ENCODE measurements around the gene SRBD1. TPM values are rescaled to one million over a fixed set of nuclear protein-coding genes. Genes with fewer than 3 reads are reported as not detected.

Gene SRBD1
- total RNA-seq, 1 experiment from 2014 or later: 14.4 TPM

DNA sequence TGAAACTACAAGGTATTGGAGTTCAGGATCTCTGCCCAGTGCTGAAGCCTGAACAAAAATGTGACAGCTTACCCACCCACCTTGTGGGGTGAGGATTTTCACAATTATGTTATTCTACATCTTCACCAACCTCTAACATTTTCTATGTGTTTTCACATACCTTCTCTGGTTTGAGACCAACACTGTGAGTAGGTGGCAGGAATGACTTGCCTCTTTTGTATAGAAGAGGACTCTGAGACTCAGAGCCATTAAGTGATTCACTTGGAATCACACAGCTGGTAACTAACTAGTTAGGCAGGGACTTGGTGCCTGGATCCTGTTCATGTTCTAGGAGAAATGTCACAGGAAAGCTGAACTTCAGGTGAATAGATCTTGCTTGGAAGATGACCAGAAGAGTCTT lies 14.8 kb upstream of the SRBD1 start:
- H3K27me3 Mint-ChIP-seq (ENCODE audit: unreplicated experiment): peaks cover 18% of the 10 kb centered on the region
- no peaks in the 10 kb centered on the region for H3K9me3 Mint-ChIP-seq (ENCODE audit: low read depth, unreplicated experiment)
- no TSS peak for BruUV-seq (replicated peaks)
- H3K4me3 Mint-ChIP-seq (ENCODE audit: low read depth, unreplicated experiment): no peak overlapping the region
- TF ChIP-seq, protein P1, sequence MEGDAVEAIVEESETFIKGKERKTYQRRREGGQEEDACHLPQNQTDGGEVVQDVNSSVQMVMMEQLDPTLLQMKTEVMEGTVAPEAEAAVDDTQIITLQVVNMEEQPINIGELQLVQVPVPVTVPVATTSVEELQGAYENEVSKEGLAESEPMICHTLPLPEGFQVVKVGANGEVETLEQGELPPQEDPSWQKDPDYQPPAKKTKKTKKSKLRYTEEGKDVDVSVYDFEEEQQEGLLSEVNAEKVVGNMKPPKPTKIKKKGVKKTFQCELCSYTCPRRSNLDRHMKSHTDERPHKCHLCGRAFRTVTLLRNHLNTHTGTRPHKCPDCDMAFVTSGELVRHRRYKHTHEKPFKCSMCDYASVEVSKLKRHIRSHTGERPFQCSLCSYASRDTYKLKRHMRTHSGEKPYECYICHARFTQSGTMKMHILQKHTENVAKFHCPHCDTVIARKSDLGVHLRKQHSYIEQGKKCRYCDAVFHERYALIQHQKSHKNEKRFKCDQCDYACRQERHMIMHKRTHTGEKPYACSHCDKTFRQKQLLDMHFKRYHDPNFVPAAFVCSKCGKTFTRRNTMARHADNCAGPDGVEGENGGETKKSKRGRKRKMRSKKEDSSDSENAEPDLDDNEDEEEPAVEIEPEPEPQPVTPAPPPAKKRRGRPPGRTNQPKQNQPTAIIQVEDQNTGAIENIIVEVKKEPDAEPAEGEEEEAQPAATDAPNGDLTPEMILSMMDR (IDR thresholded peaks at IDR 0.05; ENCODE audit: unreplicated experiment): no peak
- H3K4me1 Mint-ChIP-seq (ENCODE audit: low read depth, unreplicated experiment): no peaks in the 10 kb centered on the region
- CTCF ChIA-PET: no interaction called here
- intact Hi-C loops (cut with micrococcal nuclease; ENCODE audit: unreplicated experiment): no loop called here
- H3K36me3 Mint-ChIP-seq (ENCODE audit: insufficient read depth, unreplicated experiment): no peaks in the 10 kb centered on the region
- H3K27ac Mint-ChIP-seq (ENCODE audit: unreplicated experiment): no peak overlapping the region
- DNase-seq: no peak

DNA sequence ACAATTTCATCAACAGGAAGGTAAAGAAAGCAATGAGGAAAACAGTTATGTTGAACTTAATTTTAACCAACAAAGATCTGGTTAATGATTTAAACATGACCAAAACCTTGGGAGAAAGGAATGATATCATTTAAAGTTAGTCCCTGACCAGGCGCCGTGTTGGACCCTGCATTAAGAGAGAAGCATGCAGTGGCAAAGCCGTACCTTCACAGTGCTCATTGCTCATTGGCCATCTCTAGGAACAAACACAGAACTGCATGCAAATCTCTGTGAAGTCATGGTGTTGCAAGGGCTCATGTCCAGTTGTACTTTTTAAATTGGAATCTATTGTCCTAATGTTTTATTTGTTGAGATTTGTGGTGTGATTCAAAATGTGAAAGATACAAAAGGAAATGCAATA lies 12.0 kb upstream of the SRBD1 start:
- intact Hi-C loops (cut with micrococcal nuclease; ENCODE audit: unreplicated experiment): no loop called here
- no TSS peak for BruUV-seq (replicated peaks)
- Mint-ChIP-seq H3K36me3 (ENCODE audit: insufficient read depth, unreplicated experiment) (no peaks in the 10 kb centered on the region), H3K4me1 (ENCODE audit: low read depth, unreplicated experiment) (no peaks in the 10 kb centered on the region), H3K27ac (ENCODE audit: unreplicated experiment) (no peak overlapping the region), H3K4me3 (ENCODE audit: low read depth, unreplicated experiment) (no peak overlapping the region), H3K9me3 (ENCODE audit: low read depth, unreplicated experiment) (no peaks in the 10 kb centered on the region), H3K27me3 (ENCODE audit: unreplicated experiment) (peaks cover 18% of the 10 kb centered on the region)
- CTCF ChIA-PET: no interaction called here
- TF ChIP-seq, protein P1 (IDR thresholded peaks at IDR 0.05; ENCODE audit: unreplicated experiment): no peak
- DNase-seq: no peak

GRCh38 chr2:45622336-45623075 lies 11.4 kb upstream of the SRBD1 start:
- Mint-ChIP-seq H3K36me3 (ENCODE audit: insufficient read depth, unreplicated experiment) (no peaks in the 10 kb centered on the region), H3K4me1 (ENCODE audit: low read depth, unreplicated experiment) (no peaks in the 10 kb centered on the region), H3K4me3 (ENCODE audit: low read depth, unreplicated experiment) (no peak overlapping the region), H3K27me3 (ENCODE audit: unreplicated experiment) (peaks cover 18% of the 10 kb centered on the region), H3K27ac (ENCODE audit: unreplicated experiment) (no peak overlapping the region), H3K9me3 (ENCODE audit: low read depth, unreplicated experiment) (no peaks in the 10 kb centered on the region)
- CTCF ChIA-PET: no interaction called here
- no TSS peak for BruUV-seq (replicated peaks)
- TF ChIP-seq, protein P1 (IDR thresholded peaks at IDR 0.05; ENCODE audit: unreplicated experiment): no peak
- DNase-seq: no peak
- intact Hi-C loops (cut with micrococcal nuclease; ENCODE audit: unreplicated experiment): no loop called here

DNA sequence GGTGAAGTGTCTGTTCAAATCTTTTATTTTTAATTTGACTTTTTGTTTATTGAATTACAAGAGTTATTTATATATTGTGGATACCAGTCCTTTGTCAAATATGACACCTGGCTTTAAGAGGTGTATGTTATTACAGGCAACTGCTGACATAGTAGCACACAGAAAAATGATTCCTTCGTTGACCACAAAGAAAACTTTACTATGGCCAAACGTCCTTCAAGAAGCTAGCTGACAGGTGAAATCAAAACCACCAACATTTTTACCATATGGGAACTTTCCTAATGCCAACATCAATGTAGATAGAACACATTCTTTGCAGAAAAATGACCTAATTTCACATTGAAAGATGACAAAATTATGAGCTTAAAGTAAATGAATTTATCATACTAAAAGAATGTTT lies 6.4 kb upstream of the SRBD1 start:
- no peak overlapping the region for H3K4me3 Mint-ChIP-seq (ENCODE audit: low read depth, unreplicated experiment)
- no peaks in the 10 kb centered on the region for H3K27me3 Mint-ChIP-seq (ENCODE audit: unreplicated experiment)
- intact Hi-C loops (cut with micrococcal nuclease; ENCODE audit: unreplicated experiment): no loop called here
- H3K36me3 Mint-ChIP-seq (ENCODE audit: insufficient read depth, unreplicated experiment): no peaks in the 10 kb centered on the region
- H3K9me3 Mint-ChIP-seq (ENCODE audit: low read depth, unreplicated experiment): no peaks in the 10 kb centered on the region
- TF ChIP-seq, protein P1 (IDR thresholded peaks at IDR 0.05; ENCODE audit: unreplicated experiment): no peak
- H3K27ac Mint-ChIP-seq (ENCODE audit: unreplicated experiment): no peak overlapping the region
- BruUV-seq (replicated peaks): no TSS peak
- peaks cover 2% of the 10 kb centered on the region for H3K4me1 Mint-ChIP-seq (ENCODE audit: low read depth, unreplicated experiment)
- no peak for DNase-seq
- CTCF ChIA-PET: no interaction called here
